ENCODE measurements around the gene GPR107.

Gene GPR107

GRCh38 chr9:130027533-130028365 lies 26.0 kb upstream of the GPR107 start:
- no peak for DNase-seq (ENCODE audit: low spot score)

GRCh38 chr9:130028493-130029222 lies 25.0 kb upstream of the GPR107 start:
- DNase-seq (ENCODE audit: low spot score): no peak

- DNase-seq (ENCODE audit: low spot score): no peak
These were observed 24.3 kb upstream of the GPR107 start for GRCh38 chr9:130029223-130029973.

- no peak for DNase-seq (ENCODE audit: low spot score)
These were observed 23.0 kb upstream of the GPR107 start for GRCh38 chr9:130030651-130031127.

- peak; percentile 70 for DNase-seq (ENCODE audit: low spot score)
These were observed 19.1 kb upstream of the GPR107 start for GRCh38 chr9:130034570-130034969.

GRCh38 chr9:130036099-130036498 lies 17.6 kb upstream of the GPR107 start:
- peak; percentile 35 for DNase-seq (ENCODE audit: low spot score)

- no peak for DNase-seq (ENCODE audit: low spot score)
These were observed 14.1 kb upstream of the GPR107 start for GRCh38 chr9:130039528-130040147.

GRCh38 chr9:130040984-130041647 lies 12.6 kb upstream of the GPR107 start:
- DNase-seq (ENCODE audit: low spot score): no peak

- DNase-seq (ENCODE audit: low spot score): no peak
These were observed 11.9 kb upstream of the GPR107 start for GRCh38 chr9:130041648-130042405.

- no peak for DNase-seq (ENCODE audit: low spot score)
These were observed 11.3 kb upstream of the GPR107 start for GRCh38 chr9:130042406-130042884.

- DNase-seq (ENCODE audit: low spot score): no peak
These were observed 10.6 kb upstream of the GPR107 start, which contains the start of gene FNBP1 for GRCh38 chr9:130042885-130043653. FNBP1 (minus strand) TSS chr9:130043189; CDS start chr9:130042975, 214 bp downstream.

- DNase-seq (ENCODE audit: low spot score): no peak
These were observed 9.8 kb upstream of the GPR107 start for GRCh38 chr9:130043654-130044623.

- no peak for DNase-seq (ENCODE audit: low spot score)
These were observed 7.8 kb upstream of the GPR107 start for GRCh38 chr9:130045725-130046450.

- no peak for DNase-seq (ENCODE audit: low spot score)
These were observed 4.1 kb upstream of the GPR107 start for GRCh38 chr9:130049431-130050210.

GRCh38 chr9:130050462-130050861 lies 3.2 kb upstream of the GPR107 start:
- DNase-seq (ENCODE audit: low spot score): no peak

GRCh38 chr9:130051855-130052254 lies 1.9 kb upstream of the GPR107 start:
- DNase-seq (ENCODE audit: low spot score): peak; percentile 42

GRCh38 chr9:130053109-130053503 lies 600 bp upstream of the GPR107 start:
- peak; percentile 43 for DNase-seq (ENCODE audit: low spot score)

Measured in RKO (cell line).